Ovary (tissue), 9 donors: ENCODE measurements around the gene UNC93B1. TPM values are rescaled to one million over a fixed set of nuclear protein-coding genes. Genes with fewer than 3 reads are reported as not detected.
A peak's percentile ranks its signal among the peaks of the same experiment; 100 is the strongest.
"Not testable (repeated sequence)": the region's sequence is repeated elsewhere in the genome, so short reads cannot be mapped to it uniquely, and the experiment has no call there.

ENCODE experiments used
- DNase-seq, 5 donors: peaks; one replicate each; pipeline ENCODE4 v3.0.0-alpha.2; 2019 to 2020
- H3K27ac ChIP-seq, 2 donors: fragments of 200-600 bp; one replicate each; pipeline versions ENCODE4 v1.5.1 to v1.8.0; 2019 to 2022
- H3K27me3 ChIP-seq: fragments of 200-600 bp; one replicate; pipeline ENCODE4 v1.8.0; 2022
- H3K36me3 ChIP-seq: fragments of 200-600 bp; sonication (generic); one replicate; pipeline ENCODE4 v1.5.1; 2019
- H3K4me1 ChIP-seq: one replicate; pipeline ENCODE4 v1.8.1; 2013; ENCODE audit warnings: mild to moderate bottlenecking, moderate library complexity; ENCODE audit not compliant: insufficient read depth
- H3K4me3 ChIP-seq: fragments of 200-600 bp; sonication (generic); one replicate; pipeline ENCODE4 v1.5.1; 2017
- H3K9me3 ChIP-seq, 2 donors: fragments of 200-600 bp in 1 of 2; sonication (generic) in 1 of 2; one replicate each; pipeline versions ENCODE4 v1.5.1 to v1.8.1; 2013 to 2019; ENCODE audit warnings: mild to moderate bottlenecking in 1 of 2, moderate library complexity in 1 of 2
- CTCF ChIP-seq, 3 donors: fragments of 450-650 bp in 2 of 3; fragments of 200-600 bp in 1 of 3; IDR thresholded peaks; one replicate each; pipeline versions ENCODE4 v1.5.1 to v1.8.0; 2016 to 2022; ENCODE audit warnings: antibody characterized with exemption in 3 of 3, mild to moderate bottlenecking in 1 of 3
- WGBS, 3 donors: extraction: QIAGEN DNeasy Blood & Tissue Kit in 1 of 3; methylation state at CpG; one replicate each; pipeline versions ENCODE4 v1.1.5 to v1.1.7; 2013 to 2017; 5-methylcytosine and 5-hydroxymethylcytosine counted together
- intact Hi-C, 4 donors: fragments of 100-400 bp; cut with DNase I; formaldehyde crosslinking; loops; one replicate each; pipeline versions ENCODE4 v1.11.0 to v1.15.1; 2022 to 2023
- polyA plus RNA-seq, 2 donors: library from polyadenylated mRNA; stranded (reverse); fragments of 200-250 nt in 1 of 2; fragments of 350-450 nt in 1 of 2; fragmentation: Illumina TruSeq in 1 of 2; extraction: RNeasy Lipid Tissue Mini Kit (QIAGEN cat#74804) in 1 of 2; gene quantifications; one replicate each; pipeline ENCODE4 v1.2.3, GENCODE V29; 2013 to 2014
- total RNA-seq, 7 donors: library from RNA; depleted of rRNA in 2 of 7; stranded (reverse); fragments of >200 nt in 2 of 7; fragmentation: NEBNext Ultra II Directional in 3 of 7; extraction: Animal tissue kit (Norgen Biotek cat#: 25700) in 3 of 7; gene quantifications; one replicate each; pipeline versions ENCODE4 v1.1.0 to v1.2.4, GENCODE V29; 2016 to 2023
- donor health status: DM: no; HTN: no; CAD: no; lungs with moderate emphysema.
- donor health status: DM: no; HTN: no; CAD: no.
- donor health status: Bipolar disorder and iron deficiency.
- donor health status: DM: yes; HTN: yes; CAD: no.
- donor health status: DM: no; HTN: no; CAD: no.
- donor health status: DM: yes; HTN: yes; CAD: no.

UNC93B1 gene
- total and polyA plus RNA-seq, 9 donors = 9.0 to 39.6 (median 12.0) TPM

- H3K4me3 ChIP-seq, H3K27me3 ChIP-seq, H3K9me3 ChIP-seq, H3K4me1 ChIP-seq, H3K36me3 ChIP-seq, intact Hi-C loops, H3K27ac ChIP-seq, DNase-seq: not testable (repeated sequence)
Measured at GRCh38 chr11:67964746-67965145, 39.2 kb downstream of the UNC93B1 start.

GRCh38 chr11:67963879-67964278 is 40.0 kb downstream of the UNC93B1 start:
- intact Hi-C loops, H3K27me3 ChIP-seq, DNase-seq, H3K36me3 ChIP-seq, H3K4me3 ChIP-seq, H3K9me3 ChIP-seq, H3K27ac ChIP-seq, H3K4me1 ChIP-seq: not testable (repeated sequence)
- WGBS, 3 donors = 34 to 44% (median 38%) methylated on average over 6 of the region's 6 CpGs

GRCh38 chr11:67963217-67963616 is 40.7 kb downstream of the UNC93B1 start:
- H3K4me3 ChIP-seq, H3K27ac ChIP-seq, H3K4me1 ChIP-seq, DNase-seq, intact Hi-C loops, H3K9me3 ChIP-seq, H3K36me3 ChIP-seq, H3K27me3 ChIP-seq: not testable (repeated sequence)
- WGBS, 3 donors = 79 to 89% (median 82%) methylated on average over 8 to 16 of the region's 16 CpGs

GRCh38 chr11:67956236-67956635 is 47.7 kb downstream of the UNC93B1 start:
- H3K4me3 ChIP-seq, H3K9me3 ChIP-seq, DNase-seq, H3K4me1 ChIP-seq, H3K27me3 ChIP-seq, H3K36me3 ChIP-seq, H3K27ac ChIP-seq, intact Hi-C loops: not testable (repeated sequence)
- WGBS, 3 donors = 68 to 73% (median 72%) methylated on average over 6 of the region's 6 CpGs

- H3K27me3 ChIP-seq, intact Hi-C loops, H3K4me1 ChIP-seq, H3K36me3 ChIP-seq, H3K9me3 ChIP-seq, H3K27ac ChIP-seq: not testable (repeated sequence)
- DNase-seq = peak; percentile 64 to 86 (median 67)
- peak overlapping the region; percentile 43 for H3K4me3 ChIP-seq
- 0 to 4% (median 1%) methylated on average over 10 to 57 of the region's 57 CpGs for WGBS, 3 donors
- peak; percentile 48 to 71 (median 54) for TF ChIP-seq CTCF (IDR thresholded peaks at IDR 0.05)
Measured at GRCh38 chr11:67955461-67956007, 48.4 kb downstream of the UNC93B1 start.

GRCh38 chr11:67954971-67955370 is 48.9 kb downstream of the UNC93B1 start:
- H3K4me3 ChIP-seq = peak overlapping the region; percentile 43
- H3K4me1 ChIP-seq, H3K27me3 ChIP-seq, H3K27ac ChIP-seq, intact Hi-C loops, H3K9me3 ChIP-seq, H3K36me3 ChIP-seq: not testable (repeated sequence)
- peak in 1 of 5 donors; percentile 19 for DNase-seq
- 5 to 18% (median 6%) methylated on average over 7 to 26 of the region's 26 CpGs for WGBS, 3 donors

- H3K27ac ChIP-seq, H3K4me1 ChIP-seq, H3K9me3 ChIP-seq, H3K27me3 ChIP-seq, H3K36me3 ChIP-seq, DNase-seq, H3K4me3 ChIP-seq, intact Hi-C loops: not testable (repeated sequence)
- 81 to 86% (median 83%) methylated on average over 14 of the region's 14 CpGs for WGBS, 3 donors
Measured at GRCh38 chr11:67954251-67954650, 49.6 kb downstream of the UNC93B1 start.

GRCh38 chr11:67950705-67951104 is 53.2 kb downstream of the UNC93B1 start:
- DNase-seq, H3K9me3 ChIP-seq, H3K27me3 ChIP-seq, intact Hi-C loops, H3K4me3 ChIP-seq, H3K4me1 ChIP-seq, H3K36me3 ChIP-seq, H3K27ac ChIP-seq: not testable (repeated sequence)
- WGBS, 3 donors = 55 to 81% (median 61%) methylated on average over 8 of the region's 8 CpGs

- H3K27ac ChIP-seq, H3K9me3 ChIP-seq, H3K36me3 ChIP-seq, intact Hi-C loops, H3K4me3 ChIP-seq, H3K4me1 ChIP-seq, DNase-seq, H3K27me3 ChIP-seq: not testable (repeated sequence)
- 75 to 95% (median 82%) methylated on average over 4 to 6 of the region's 7 CpGs for WGBS, 3 donors
Measured at GRCh38 chr11:67947785-67948184, 56.1 kb downstream of the UNC93B1 start.

- DNase-seq, H3K36me3 ChIP-seq, H3K9me3 ChIP-seq, H3K27ac ChIP-seq, intact Hi-C loops, H3K27me3 ChIP-seq, H3K4me3 ChIP-seq, H3K4me1 ChIP-seq: not testable (repeated sequence)
- WGBS, 3 donors = 86 to 92% (median 87%) methylated on average over 4 of the region's 4 CpGs
Measured at GRCh38 chr11:67946403-67946802, 57.5 kb downstream of the UNC93B1 start.

- intact Hi-C loops, H3K4me1 ChIP-seq, H3K9me3 ChIP-seq, H3K27ac ChIP-seq, H3K4me3 ChIP-seq, H3K27me3 ChIP-seq, H3K36me3 ChIP-seq, DNase-seq: not testable (repeated sequence)
- 48 to 57% (median 53%) methylated on average over 4 to 5 of the region's 5 CpGs for WGBS, 3 donors
Measured at GRCh38 chr11:67943406-67943805, 60.5 kb downstream of the UNC93B1 start.
